Right lobe of liver (tissue), 6 donors: Measurements from ENCODE around the gene FAM120AOS. TPM values are rescaled to one million over a fixed set of nuclear protein-coding genes. Genes with fewer than 3 reads are reported as not detected.

Experiments used
- ATAC-seq, 4 donors: fragments of 200-7000 bp; cut with Tn5 transposase; one replicate each; pipeline ENCODE4 v1.9.1; 2020; ENCODE audit warnings: mild to moderate bottlenecking in 4 of 4, moderate library complexity in 4 of 4
- DNase-seq, 3 donors: peaks; one replicate each; pipeline ENCODE4 v3.0.0-alpha.2; 2020
- H3K27ac ChIP-seq, 3 donors: fragments of 200-600 bp; one replicate each; pipeline ENCODE4 v1.8.0; 2022
- H3K27me3 ChIP-seq, 2 donors: fragments of 200-600 bp; one replicate each; pipeline ENCODE4 v1.8.0; 2022
- H3K36me3 ChIP-seq, 4 donors: fragments of 200-600 bp; sonication (generic) in 1 of 4; one replicate each; pipeline versions ENCODE4 v1.5.1 to v1.8.0; 2017 to 2022; ENCODE audit warnings: control low read depth in 1 of 4
- H3K4me1 ChIP-seq, 4 donors: fragments of 200-600 bp; sonication (generic) in 1 of 4; one replicate each; pipeline versions ENCODE4 v1.5.1 to v1.8.0; 2017 to 2022; ENCODE audit warnings: control low read depth in 1 of 4
- H3K4me3 ChIP-seq, 3 donors: fragments of 200-600 bp; one replicate each; pipeline ENCODE4 v1.8.0; 2022
- H3K9me3 ChIP-seq, 4 donors: fragments of 200-600 bp; sonication (generic) in 1 of 4; one replicate each; pipeline versions ENCODE4 v1.5.1 to v1.8.0; 2017 to 2022; ENCODE audit warnings: control low read depth in 1 of 4
- POLR2A ChIP-seq: fragments of 450-650 bp; IDR thresholded peaks from one replicate; pipeline ENCODE4 v1.6.1; 2017; ENCODE audit warnings: antibody characterized with exemption, mild to moderate bottlenecking
- WGBS: methylation state at CpG from one replicate; pipeline ENCODE4 v1.1.6; 2018; ENCODE audit warnings: low coverage, low lambda C conversion rate; ENCODE audit not compliant: insufficient coverage; ENCODE audit errors: missing lambda C conversion rate; 5-methylcytosine and 5-hydroxymethylcytosine counted together
- intact Hi-C, 2 donors: fragments of 100-400 bp; cut with DNase I; formaldehyde crosslinking; loops; one replicate each; pipeline versions ENCODE4 v1.11.2 to v1.14.1; 2022
- total RNA-seq, 6 experiments: library from RNA; depleted of rRNA in 2 of 6; stranded (reverse); fragments of >200 nt in 2 of 6; fragmentation: NEBNext Ultra II Directional in 3 of 6; extraction: Animal tissue kit (Norgen Biotek cat#: 25700) in 3 of 6; gene quantifications; one replicate each; pipeline versions ENCODE4 v1.1.0 to v1.2.4, GENCODE V29; 2016 to 2023
- TF ChIP-seq, protein P1 (sequence below), 4 donors: fragments of 200-600 bp in 3 of 4; fragments of 450-650 bp in 1 of 4; IDR thresholded peaks; one replicate each; pipeline versions ENCODE4 v1.5.1 to v1.8.0; 2016 to 2022; ENCODE audit warnings: antibody characterized with exemption in 4 of 4, mild to moderate bottlenecking in 2 of 4
- donor health status: DM: no; HTN: yes; CAD: no.
- donor health status: DM: no; HTN: no; CAD: no.
- donor health status: DM: no; HTN: no; CAD: no.
- donor health status: DM: no; HTN: yes; CAD: no.
- donor health status: DM: no; HTN: yes; CAD: no.

Gene FAM120AOS
- total RNA-seq, 6 experiments from 2014 or later, result 14.4 to 20.8 (median 17.9) TPM

DNA sequence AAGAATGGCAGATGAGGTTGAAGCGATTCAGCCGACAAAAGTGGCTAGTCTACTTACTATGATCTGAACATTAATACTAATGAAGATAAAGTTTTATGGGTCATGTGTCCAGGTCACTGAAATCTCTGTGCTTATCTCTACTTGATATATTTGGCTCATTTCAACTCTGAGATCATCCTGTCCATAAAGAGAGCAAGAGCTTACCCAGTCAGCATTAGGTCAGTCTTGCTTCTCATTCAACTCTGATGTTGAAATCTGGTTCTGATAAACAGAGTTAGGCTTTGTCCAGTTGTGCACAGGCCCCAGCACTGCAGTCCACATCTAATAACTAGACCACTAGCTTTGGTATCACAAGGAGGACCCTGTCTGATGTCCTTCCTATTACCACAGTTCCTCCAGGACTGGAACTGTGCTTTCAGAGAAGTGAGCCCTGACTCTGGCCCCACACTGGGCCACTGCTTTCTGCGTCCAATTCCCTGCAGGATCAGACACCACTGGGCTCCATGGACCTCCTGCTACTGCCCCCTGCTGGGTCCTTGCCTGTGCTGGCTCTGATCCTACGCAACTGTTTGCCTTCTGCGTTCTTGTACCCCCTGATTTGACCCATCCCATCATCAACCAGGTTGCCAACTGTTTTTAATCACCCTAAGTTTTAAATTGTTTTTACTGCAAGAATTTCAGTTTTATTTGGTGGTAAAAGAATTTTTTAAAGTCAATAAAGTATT is 25.6 kb downstream of the FAM120AOS start:
- Histone ChIP-seq H3K27me3 (no peaks in the 10 kb centered on the region), H3K9me3 (no peaks in the 10 kb centered on the region), H3K4me3 (no peak overlapping the region), H3K27ac (no peak overlapping the region), H3K4me1 (no peaks in the 10 kb centered on the region), H3K36me3 (no peaks in the 10 kb centered on the region)
- DNase-seq (no peak), ATAC-seq (no peak)
- intact Hi-C loops, result no loop called here
- 84% methylated on average over 5 of the region's 5 CpGs for WGBS
- TF ChIP-seq POLR2A, result no peak
- TF ChIP-seq, protein P1, sequence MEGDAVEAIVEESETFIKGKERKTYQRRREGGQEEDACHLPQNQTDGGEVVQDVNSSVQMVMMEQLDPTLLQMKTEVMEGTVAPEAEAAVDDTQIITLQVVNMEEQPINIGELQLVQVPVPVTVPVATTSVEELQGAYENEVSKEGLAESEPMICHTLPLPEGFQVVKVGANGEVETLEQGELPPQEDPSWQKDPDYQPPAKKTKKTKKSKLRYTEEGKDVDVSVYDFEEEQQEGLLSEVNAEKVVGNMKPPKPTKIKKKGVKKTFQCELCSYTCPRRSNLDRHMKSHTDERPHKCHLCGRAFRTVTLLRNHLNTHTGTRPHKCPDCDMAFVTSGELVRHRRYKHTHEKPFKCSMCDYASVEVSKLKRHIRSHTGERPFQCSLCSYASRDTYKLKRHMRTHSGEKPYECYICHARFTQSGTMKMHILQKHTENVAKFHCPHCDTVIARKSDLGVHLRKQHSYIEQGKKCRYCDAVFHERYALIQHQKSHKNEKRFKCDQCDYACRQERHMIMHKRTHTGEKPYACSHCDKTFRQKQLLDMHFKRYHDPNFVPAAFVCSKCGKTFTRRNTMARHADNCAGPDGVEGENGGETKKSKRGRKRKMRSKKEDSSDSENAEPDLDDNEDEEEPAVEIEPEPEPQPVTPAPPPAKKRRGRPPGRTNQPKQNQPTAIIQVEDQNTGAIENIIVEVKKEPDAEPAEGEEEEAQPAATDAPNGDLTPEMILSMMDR (IDR thresholded peaks at IDR 0.05), result peak in 1 of 4 donors; percentile 10

DNA sequence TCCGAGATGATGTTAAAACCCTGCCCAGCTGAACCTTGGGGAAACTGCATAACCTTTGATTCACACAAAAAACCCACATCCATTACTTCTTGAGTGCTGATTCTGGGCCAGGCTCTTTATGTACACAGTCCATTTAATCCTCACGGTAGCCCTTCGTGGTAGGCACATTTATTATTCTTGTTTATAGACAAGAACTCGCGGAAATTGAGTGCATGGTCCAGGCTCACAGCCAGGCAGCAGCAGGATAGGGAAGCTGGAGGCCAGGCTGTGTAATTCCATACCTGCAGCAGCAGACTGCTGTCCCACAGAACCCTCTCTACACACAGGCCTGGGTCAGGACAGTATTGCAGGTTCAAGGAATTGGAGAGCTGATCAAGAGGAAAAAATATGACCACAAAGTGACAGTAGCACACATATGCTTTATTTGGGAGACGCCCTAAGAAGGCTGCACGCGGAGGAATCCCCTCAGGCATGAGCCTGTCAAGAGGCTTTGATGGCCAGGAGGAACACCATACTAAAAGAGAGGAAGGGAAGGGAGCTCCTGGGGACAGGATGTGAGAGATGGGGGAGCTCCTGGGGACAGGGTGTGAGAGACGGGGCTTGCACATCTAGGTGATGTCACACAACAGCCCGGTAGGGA is 30.3 kb downstream of the FAM120AOS start:
- WGBS, result 69% methylated on average over 6 of the region's 10 CpGs
- Histone ChIP-seq H3K27me3 (no peaks in the 10 kb centered on the region), H3K4me1 (no peaks in the 10 kb centered on the region), H3K9me3 (peaks cover 0 to 5% (median 0%) of the 10 kb centered on the region in 4 donors), H3K27ac (no peak overlapping the region), H3K36me3 (no peaks in the 10 kb centered on the region), H3K4me3 (no peak overlapping the region)
- DNase-seq (no peak), ATAC-seq (peak in 1 of 4 donors; percentile 21)
- intact Hi-C loops, result no loop called here
- TF ChIP-seq POLR2A, result no peak
- TF ChIP-seq, protein P1 (IDR thresholded peaks at IDR 0.05), result no peak

DNA sequence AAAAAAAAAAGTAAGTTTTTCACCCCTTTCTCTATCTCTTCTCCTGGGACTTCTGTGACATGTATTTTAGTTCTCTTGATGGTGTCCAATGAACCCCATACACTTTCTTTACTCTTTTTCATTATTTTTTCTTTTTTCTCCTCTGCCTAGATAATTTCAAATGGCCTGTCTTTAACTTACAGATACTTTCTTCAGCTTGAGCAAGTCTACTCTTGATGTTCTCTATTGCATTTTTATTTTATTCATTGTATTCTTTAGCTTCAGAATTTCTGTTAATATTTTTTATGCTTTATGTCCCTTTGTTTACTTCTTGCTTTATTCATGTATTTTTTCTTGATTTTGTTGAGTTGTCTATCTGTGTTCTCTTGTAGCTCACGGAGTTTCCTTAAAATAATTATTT is 34.4 kb downstream of the FAM120AOS start:
- H3K36me3 ChIP-seq, result no peaks in the 10 kb centered on the region
- TF ChIP-seq, protein P1 (IDR thresholded peaks at IDR 0.05), result no peak
- TF ChIP-seq POLR2A, result no peak
- H3K27me3 ChIP-seq, result no peaks in the 10 kb centered on the region
- DNase-seq, result no peak
- no peak overlapping the region for H3K27ac ChIP-seq
- peaks cover 0 to 5% (median 0%) of the 10 kb centered on the region in 4 donors for H3K9me3 ChIP-seq
- WGBS, result 63% methylated on average over 1 of the region's 1 CpG
- no peaks in the 10 kb centered on the region for H3K4me1 ChIP-seq
- H3K4me3 ChIP-seq, result no peak overlapping the region
- intact Hi-C loops, result no loop called here
- no peak for ATAC-seq

DNA sequence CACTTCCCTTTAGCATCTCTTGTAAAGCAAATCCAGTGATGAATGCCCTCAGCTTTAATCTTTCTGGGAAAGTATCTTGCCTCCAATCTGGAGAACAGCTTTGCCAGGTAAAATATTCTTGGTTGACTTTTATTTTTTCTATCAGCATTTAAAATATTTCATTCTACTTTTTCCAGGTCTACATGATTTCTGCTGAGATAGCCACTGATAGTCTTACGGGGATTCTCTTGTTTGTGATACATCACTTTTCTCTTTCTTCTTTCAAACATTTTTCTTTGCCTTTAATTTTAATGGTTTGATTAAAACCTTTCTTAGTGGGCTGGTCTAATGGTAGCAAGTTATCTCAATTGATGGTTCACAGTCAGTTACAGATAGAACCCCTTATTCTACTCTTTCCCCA is 35.8 kb downstream of the FAM120AOS start:
- Histone ChIP-seq H3K9me3 (peaks cover 0 to 5% (median 0%) of the 10 kb centered on the region in 4 donors), H3K27ac (no peak overlapping the region), H3K27me3 (no peaks in the 10 kb centered on the region), H3K36me3 (no peaks in the 10 kb centered on the region), H3K4me1 (no peaks in the 10 kb centered on the region), H3K4me3 (no peak overlapping the region)
- TF ChIP-seq, protein P1 (IDR thresholded peaks at IDR 0.05), result no peak
- no peak for TF ChIP-seq POLR2A
- intact Hi-C loops, result no loop called here
- WGBS, result 100% methylated on average over 1 of the region's 1 CpG
- no peak for DNase-seq
- ATAC-seq, result no peak
